MCF 10A (cell line): ENCODE measurements around the gene PIK3R3. TPM values are rescaled to one million over a fixed set of nuclear protein-coding genes. Genes with fewer than 3 reads are reported as not detected.

Experiments
- BruUV-seq: library from RNA; stranded (reverse); fragments of 400-500 nt; replicated peaks from 2 replicates; lab custom pipeline; 2021; lab: Mats Ljungman, UMichigan
- CTCF ChIA-PET: fragments of 300-600 bp; sonication (Branson Sonifier 250); formaldehyde crosslinking; extraction: SDS; loops from one replicate; lab custom pipeline; 2021; ENCODE audit warnings: antibody characterized with exemption, inconsistent platforms; lab: Yijun Ruan, JAX
- POLR2A ChIA-PET: fragments of 300-600, 350-650 bp; sonication (Branson Sonifier 250); formaldehyde crosslinking; extraction: SDS; loops from one replicate; lab custom pipeline; 2020; ENCODE audit warnings: antibody characterized with exemption, inconsistent platforms; lab: Yijun Ruan, JAX
- DNase-seq: peaks from one replicate; pipeline ENCODE4 v3.0.0-alpha.2; 2018; ENCODE audit not compliant: unreplicated experiment
- H3K27ac Mint-ChIP-seq: one replicate; pipeline ENCODE4 v1.8.0; 2022; ENCODE audit warnings: mild to moderate bottlenecking, low read depth, mixed read lengths; ENCODE audit not compliant: unreplicated experiment
- H3K27me3 Mint-ChIP-seq: one replicate; pipeline ENCODE4 v1.8.0; 2022; ENCODE audit warnings: mixed read lengths; ENCODE audit not compliant: insufficient read depth, unreplicated experiment
- H3K36me3 Mint-ChIP-seq: one replicate; pipeline ENCODE4 v1.8.0; 2022; ENCODE audit warnings: mild to moderate bottlenecking, moderate library complexity, mixed read lengths; ENCODE audit not compliant: insufficient read depth, unreplicated experiment
- H3K4me1 Mint-ChIP-seq: one replicate; pipeline ENCODE4 v1.8.0; 2022; ENCODE audit warnings: mixed read lengths; ENCODE audit not compliant: insufficient read depth, unreplicated experiment
- H3K4me3 Mint-ChIP-seq: one replicate; pipeline ENCODE4 v1.8.0; 2022; ENCODE audit warnings: mild to moderate bottlenecking, moderate library complexity, mixed read lengths; ENCODE audit not compliant: unreplicated experiment
- H3K9me3 Mint-ChIP-seq: one replicate; pipeline ENCODE4 v1.8.0; 2022; ENCODE audit warnings: mixed read lengths; ENCODE audit not compliant: unreplicated experiment
- intact Hi-C: fragments of 100-400 bp; cut with micrococcal nuclease; formaldehyde crosslinking; loops from 2 replicates; pipeline ENCODE4 v1.14.1; 2022
- total RNA-seq: library from RNA; stranded (reverse); gene quantifications from 2 replicates; pipeline ENCODE4 v1.2.3, GENCODE V29; 2022
- TF ChIP-seq, protein P1 (sequence below): fragments of 200-600 bp; IDR thresholded peaks from one replicate; pipeline ENCODE4 v1.8.0; 2022; ENCODE audit warnings: antibody characterized with exemption, mild to moderate bottlenecking; ENCODE audit not compliant: unreplicated experiment

PIK3R3 gene
- total RNA-seq, 1 experiment from 2014 or later = 9.3 TPM

GRCh38 chr1:46019348-46019747, 113.1 kb downstream of the PIK3R3 start:
- no peak for DNase-seq
- no peaks in the 10 kb centered on the region for H3K4me1 Mint-ChIP-seq
- H3K27ac Mint-ChIP-seq = no peak overlapping the region
- no peaks in the 10 kb centered on the region for H3K9me3 Mint-ChIP-seq
- H3K27me3 Mint-ChIP-seq = no peaks in the 10 kb centered on the region
- TF ChIP-seq, protein P1, sequence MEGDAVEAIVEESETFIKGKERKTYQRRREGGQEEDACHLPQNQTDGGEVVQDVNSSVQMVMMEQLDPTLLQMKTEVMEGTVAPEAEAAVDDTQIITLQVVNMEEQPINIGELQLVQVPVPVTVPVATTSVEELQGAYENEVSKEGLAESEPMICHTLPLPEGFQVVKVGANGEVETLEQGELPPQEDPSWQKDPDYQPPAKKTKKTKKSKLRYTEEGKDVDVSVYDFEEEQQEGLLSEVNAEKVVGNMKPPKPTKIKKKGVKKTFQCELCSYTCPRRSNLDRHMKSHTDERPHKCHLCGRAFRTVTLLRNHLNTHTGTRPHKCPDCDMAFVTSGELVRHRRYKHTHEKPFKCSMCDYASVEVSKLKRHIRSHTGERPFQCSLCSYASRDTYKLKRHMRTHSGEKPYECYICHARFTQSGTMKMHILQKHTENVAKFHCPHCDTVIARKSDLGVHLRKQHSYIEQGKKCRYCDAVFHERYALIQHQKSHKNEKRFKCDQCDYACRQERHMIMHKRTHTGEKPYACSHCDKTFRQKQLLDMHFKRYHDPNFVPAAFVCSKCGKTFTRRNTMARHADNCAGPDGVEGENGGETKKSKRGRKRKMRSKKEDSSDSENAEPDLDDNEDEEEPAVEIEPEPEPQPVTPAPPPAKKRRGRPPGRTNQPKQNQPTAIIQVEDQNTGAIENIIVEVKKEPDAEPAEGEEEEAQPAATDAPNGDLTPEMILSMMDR = no peak
- no TSS peak for BruUV-seq
- ChIA-PET POLR2A (interaction anchor here (0.6 kb wide), 1 partner anchor 648 kb away, joined by 3 read pairs; no protein-coding TSS in a partner anchor), CTCF (no interaction called here)
- no peaks in the 10 kb centered on the region for H3K36me3 Mint-ChIP-seq
- intact Hi-C loops = no loop called here
- H3K4me3 Mint-ChIP-seq = no peak overlapping the region

- Mint-ChIP-seq H3K27me3 (no peaks in the 10 kb centered on the region), H3K36me3 (no peaks in the 10 kb centered on the region), H3K4me3 (no peak overlapping the region), H3K4me1 (no peaks in the 10 kb centered on the region), H3K9me3 (no peaks in the 10 kb centered on the region), H3K27ac (no peak overlapping the region)
- DNase-seq = no peak
- intact Hi-C loops = no loop called here
- BruUV-seq = no TSS peak
- TF ChIP-seq, protein P1 = no peak
- CTCF ChIA-PET = interaction anchor here (0.5 kb wide), 1 partner anchor 456 kb away, joined by 3 read pairs; no protein-coding TSS in a partner anchor
- POLR2A ChIA-PET = interaction anchor here (0.6 kb wide), 1 partner anchor 267 kb away, joined by 3 read pairs; no protein-coding TSS in a partner anchor
Observed at GRCh38 chr1:46017876-46018503, 114.4 kb downstream of the PIK3R3 start.

GRCh38 chr1:46013581-46013980, 118.8 kb downstream of the PIK3R3 start:
- intact Hi-C loops = no loop called here
- no peak overlapping the region for H3K27ac Mint-ChIP-seq
- H3K4me3 Mint-ChIP-seq = no peak overlapping the region
- peaks cover 27% of the 10 kb centered on the region for H3K36me3 Mint-ChIP-seq
- BruUV-seq = no TSS peak
- TF ChIP-seq, protein P1 = no peak
- no peaks in the 10 kb centered on the region for H3K4me1 Mint-ChIP-seq
- CTCF ChIA-PET = interaction anchor here (0.5 kb wide), 1 partner anchor 188 kb away, joined by 3 read pairs; no protein-coding TSS in a partner anchor
- H3K9me3 Mint-ChIP-seq = no peaks in the 10 kb centered on the region
- no peak for DNase-seq
- no peaks in the 10 kb centered on the region for H3K27me3 Mint-ChIP-seq
- POLR2A ChIA-PET = no interaction called here

DNA sequence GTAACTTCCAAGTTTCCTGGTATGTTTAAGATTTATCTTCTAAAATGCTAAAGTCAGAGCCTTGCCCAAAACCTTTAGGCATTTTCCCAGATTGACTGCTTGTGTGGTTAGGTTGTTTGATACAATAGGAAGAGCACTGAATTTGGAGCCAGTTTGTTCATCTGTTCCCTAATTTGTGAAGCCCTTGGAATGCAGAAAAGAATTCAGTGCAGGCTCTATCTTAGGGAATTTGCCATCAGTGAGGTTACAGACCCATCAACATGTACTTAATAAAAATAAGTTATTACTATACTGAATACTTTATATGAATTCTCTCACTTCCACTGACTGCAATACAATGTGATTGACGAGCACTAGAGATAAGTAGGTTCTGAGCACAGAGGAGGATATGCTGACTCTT, 120.2 kb downstream of the PIK3R3 start:
- intact Hi-C loops = no loop called here
- no TSS peak for BruUV-seq
- Mint-ChIP-seq H3K9me3 (no peaks in the 10 kb centered on the region), H3K4me3 (no peak overlapping the region), H3K4me1 (no peaks in the 10 kb centered on the region), H3K27ac (no peak overlapping the region), H3K36me3 (peaks cover 38% of the 10 kb centered on the region), H3K27me3 (no peaks in the 10 kb centered on the region)
- TF ChIP-seq, protein P1 = no peak
- POLR2A ChIA-PET = interaction anchor here (0.9 kb wide), 1 partner anchor 9 kb away, joined by 5 read pairs; no protein-coding TSS in a partner anchor
- CTCF ChIA-PET = interaction anchor here (0.6 kb wide), 1 partner anchor 212 kb away, joined by 3 read pairs; no protein-coding TSS in a partner anchor
- no peak for DNase-seq
